ENCODE results near the gene SLC39A3.
"Not testable (repeated sequence)": the region's sequence is repeated elsewhere in the genome, so short reads cannot be mapped to it uniquely, and the experiment has no call there.

SLC39A3 gene

DNA sequence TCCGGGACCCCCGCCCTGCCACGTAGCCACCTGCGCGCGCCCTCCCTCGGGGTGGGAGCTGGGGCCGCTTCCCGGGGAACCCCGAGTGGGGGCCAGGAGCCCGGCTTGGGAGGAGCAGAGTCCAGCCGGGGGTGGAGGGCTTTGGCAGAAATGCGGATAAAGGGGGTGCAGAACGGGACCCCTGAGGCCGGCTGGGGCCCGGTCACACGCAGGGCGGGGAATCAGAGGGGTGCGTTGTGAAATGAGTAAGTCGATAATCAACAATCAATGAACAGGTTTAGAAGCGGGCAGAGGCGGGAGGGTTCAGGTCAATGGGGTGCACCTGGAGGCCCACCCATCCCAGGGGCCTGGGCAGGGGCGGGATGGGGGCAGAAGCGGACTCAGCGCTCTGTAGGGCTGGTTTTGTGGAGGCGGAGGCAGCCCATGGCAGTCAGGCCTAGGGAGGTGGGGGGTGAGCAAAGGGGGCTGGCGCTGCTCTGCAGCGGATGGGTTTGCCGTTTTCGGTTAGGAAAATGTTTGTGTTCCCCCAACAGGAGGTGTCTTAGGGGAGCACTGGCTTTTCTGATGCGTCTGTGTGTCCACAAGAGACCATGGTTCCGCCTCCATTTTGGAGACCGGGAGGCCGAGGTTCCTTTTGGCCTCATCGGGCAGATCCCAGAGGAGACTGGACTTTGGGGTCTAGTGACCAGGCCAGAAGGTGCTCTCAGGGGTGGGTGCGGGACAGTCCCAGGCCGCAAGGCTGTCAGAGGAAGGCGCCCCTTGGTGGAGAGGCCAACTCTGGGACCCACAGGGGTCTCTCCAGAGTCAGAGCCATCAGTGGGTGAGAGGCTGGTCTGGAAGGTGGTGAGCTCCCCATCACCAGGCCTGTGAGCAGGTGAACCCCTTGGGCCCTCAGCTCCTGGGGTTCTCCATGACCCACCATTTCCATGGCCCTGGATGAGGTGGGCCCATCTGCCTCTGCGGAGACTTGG lies 18.0 kb downstream of the SLC39A3 start:
- DNase-seq, result no peak

DNA sequence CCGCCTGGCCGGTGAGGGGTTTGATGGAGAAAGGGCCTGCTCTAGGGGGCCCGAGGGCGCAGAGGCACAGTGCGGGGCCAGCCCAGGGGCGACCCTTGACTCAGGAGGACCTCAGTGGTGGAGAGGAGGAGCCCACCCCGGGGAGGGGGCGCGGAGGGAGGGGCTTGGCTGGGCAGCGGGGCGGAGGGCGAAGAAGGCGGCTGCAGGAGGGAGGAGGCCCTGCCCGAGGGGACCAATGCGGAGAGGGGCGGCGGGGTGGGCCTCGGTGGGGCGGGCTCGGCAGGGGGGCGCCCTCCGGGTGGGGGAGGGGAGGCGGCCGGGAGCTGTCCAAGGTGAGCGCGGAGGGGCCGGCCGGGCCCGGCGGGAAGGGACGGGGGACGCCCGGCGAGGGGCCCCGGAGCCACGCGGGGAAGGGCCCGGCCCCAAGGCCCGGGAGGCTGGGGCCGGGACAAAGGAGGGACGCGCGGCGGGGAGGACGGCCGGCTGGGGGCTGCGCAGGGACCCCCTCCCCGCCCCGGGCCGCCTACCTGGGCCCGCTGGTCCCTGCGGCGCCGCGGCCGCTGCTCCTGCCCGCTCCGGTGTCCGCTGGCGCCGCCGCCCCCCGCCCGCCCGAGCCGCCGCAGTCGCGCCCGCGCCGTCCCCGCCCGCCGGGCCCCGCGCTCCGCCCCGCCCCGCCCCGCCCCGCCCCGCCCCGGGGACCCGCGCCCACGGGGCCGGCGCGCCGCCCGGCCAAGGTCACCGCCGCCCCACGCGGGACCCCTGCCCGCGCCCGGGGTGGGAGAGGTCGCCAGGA lies 18.8 kb downstream of the SLC39A3 start, which contains the start of gene DIRAS1:
TSS of gene DIRAS1 (minus strand) at position 596 of the 793 bp plus-strand sequence. CDS start 3,566 bp downstream, outside the sequence.
- no peak for DNase-seq

DNA sequence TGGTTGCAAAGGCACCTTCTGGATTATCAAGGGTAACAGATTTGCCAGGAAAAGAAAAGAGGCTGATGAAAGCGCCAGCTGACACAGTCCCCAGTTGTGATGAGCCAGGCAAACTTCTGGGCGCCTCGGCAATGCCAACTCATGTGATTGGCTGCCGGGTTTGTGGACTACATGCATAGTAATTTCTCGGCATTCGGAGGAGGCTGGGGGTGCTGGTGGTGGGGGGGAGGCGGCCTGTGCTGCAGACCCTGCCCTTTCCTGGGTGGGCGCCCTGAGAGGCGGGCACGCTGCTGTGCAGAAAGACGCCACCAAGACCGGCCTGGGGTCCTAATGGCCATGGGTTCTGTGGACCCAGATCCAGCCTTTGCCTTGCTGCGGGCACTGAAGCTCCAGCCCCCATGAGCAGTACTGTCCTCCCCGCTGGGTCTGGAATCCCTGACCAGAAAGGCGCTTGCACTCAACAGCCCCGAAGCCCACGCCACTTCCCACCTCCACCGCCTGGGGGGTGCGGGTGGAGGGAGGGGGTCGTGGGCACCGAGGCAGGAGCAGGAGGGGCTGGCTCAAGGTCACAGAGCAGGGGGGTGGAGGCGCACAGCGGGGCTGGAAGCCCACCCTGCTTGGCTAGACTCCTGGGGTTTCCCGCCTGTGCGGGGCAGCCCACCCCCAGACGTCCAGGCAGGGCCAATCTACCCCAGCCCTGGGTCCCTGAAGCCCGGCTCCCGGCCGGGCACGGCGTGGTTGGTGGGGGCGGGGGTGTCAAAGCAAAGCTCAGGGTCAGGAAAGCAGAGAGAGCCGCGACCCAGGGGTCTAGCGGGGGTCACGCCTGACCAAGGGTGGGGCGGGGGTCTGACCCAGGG lies 19.7 kb downstream of the SLC39A3 start:
- DNase-seq, result no peak

GRCh38 chr19:2719232-2719735 lies 20.5 kb downstream of the SLC39A3 start:
- DNase-seq, result no peak

DNA sequence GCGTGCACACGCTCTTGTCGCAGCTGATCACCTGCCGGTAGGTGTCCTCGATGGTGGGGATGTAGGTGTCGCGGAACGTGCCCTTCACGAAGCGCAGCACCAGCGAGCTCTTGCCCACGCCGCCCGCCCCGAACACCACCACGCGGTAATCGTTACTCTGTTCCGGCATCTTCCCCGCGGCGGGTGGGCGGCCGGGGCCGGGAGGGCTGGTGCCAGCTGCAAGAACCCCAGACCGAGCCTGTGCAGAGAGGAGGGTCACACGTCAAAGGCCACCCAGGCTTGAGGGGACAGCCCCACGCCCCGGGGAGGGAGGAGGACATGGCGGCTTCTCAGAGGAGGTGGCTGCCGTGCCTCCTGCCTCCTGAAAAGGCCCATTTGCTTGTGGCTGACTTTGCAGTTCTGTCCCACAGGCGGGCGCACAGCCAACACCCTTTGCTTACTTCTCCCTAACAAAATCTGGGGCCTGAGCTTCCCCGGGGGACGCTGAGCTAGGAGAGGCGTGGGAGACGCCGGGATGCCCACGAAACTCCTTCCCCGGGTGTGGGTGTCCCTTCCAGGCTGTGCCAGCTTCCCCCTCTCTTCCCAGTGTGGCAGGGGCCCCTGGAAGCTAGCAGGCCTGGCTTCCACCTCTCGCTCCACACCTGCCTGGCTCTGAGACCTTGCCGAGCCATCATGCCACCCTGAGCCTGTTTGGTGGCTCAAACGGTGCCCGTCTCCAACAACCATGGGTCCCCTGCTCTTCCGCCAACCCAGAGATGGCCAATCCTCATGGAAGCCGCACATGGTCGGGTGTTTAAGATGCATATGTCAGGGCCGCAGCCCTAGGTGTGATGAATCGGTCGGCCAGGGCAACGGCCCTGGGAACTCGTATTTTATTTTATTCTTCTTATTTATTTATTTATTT lies 21.9 kb downstream of the SLC39A3 start:
- no peak for DNase-seq

- DNase-seq, result no peak
Measured at GRCh38 chr19:2716722-2717637, 22.8 kb downstream of the SLC39A3 start.

DNA sequence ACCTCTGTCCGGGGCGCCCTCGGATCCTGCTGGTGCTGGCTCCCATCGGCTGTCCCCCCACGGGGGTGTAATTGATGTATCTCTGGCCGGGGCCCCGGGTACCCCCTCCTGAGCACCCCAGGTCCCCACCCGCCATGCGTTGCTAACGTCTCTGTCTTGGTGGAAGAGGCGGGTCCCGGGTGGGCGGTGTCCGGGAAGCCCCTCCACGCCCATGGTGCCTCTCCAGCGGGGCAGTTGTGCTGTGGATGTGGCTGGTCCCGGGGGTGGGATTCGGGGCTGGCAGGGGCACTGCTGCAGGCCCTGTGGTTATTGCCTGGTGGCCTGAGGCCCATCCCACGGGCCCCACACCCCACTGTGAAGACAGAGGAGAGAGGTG lies 23.6 kb downstream of the SLC39A3 start:
- DNase-seq, result no peak

DNA sequence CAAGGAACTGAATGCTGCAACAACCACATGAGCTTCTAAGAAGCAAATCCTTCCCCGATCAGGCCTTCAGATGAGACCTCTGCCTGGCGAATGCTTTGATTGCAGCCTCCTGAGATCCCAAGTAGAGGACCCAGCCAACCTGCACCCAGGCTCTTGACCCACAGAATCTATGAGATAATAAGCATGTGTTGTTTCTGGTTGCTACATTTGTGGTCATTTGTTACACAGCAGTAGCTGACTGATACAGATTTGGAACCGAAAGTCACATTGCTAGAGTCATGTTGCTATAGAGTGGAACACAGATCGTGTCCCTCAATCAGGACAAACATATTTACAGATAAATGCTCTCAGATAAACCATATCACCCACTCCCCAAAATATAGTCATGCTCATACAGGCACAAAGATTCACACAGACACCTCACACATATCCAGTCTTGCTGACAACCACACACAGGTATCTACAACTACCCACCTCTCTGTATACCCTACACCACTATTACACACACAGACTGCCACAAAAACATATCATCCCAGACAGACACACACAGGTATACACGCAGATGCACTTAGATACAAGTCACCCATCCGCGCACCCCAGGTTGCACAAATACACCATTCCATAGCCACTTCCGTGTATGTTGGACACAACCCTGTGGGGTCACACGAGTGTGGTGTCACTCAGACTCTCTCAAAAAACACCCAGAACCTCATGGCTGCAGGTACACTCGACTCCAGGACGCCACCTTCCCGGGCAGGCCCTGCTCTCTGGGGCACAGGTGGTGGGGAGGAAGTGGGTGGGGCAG lies 24.1 kb downstream of the SLC39A3 start:
- DNase-seq, result no peak

- no peak for DNase-seq
Measured at GRCh38 chr19:2714531-2715269, 25.1 kb downstream of the SLC39A3 start.

- not testable (repeated sequence) for DNase-seq
Measured at GRCh38 chr19:2714102-2714501, 25.7 kb downstream of the SLC39A3 start.

GRCh38 chr19:2713170-2713569 lies 26.6 kb downstream of the SLC39A3 start:
- DNase-seq, result not testable (repeated sequence)

DNA sequence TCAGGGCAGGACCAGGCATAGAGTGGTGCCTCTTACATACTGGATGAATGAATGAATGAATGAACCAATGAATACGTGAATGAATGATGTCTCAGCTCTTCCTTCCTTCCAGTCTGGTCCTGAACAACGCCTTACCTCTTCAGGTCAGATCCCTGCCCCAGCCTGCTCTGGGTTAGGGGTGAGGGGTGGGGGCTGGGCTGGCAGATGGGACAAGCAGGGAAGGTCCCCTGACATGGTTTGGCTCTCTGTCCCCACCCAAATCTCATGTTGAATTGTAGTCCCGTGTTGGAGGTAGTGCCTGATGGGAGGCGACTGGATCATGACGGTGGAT lies 28.0 kb downstream of the SLC39A3 start:
- no peak for DNase-seq

GRCh38 chr19:2711172-2711874 lies 28.5 kb downstream of the SLC39A3 start:
- no peak for DNase-seq

GRCh38 chr19:2706251-2706650 lies 33.6 kb downstream of the SLC39A3 start:
- DNase-seq, result no peak

DNA sequence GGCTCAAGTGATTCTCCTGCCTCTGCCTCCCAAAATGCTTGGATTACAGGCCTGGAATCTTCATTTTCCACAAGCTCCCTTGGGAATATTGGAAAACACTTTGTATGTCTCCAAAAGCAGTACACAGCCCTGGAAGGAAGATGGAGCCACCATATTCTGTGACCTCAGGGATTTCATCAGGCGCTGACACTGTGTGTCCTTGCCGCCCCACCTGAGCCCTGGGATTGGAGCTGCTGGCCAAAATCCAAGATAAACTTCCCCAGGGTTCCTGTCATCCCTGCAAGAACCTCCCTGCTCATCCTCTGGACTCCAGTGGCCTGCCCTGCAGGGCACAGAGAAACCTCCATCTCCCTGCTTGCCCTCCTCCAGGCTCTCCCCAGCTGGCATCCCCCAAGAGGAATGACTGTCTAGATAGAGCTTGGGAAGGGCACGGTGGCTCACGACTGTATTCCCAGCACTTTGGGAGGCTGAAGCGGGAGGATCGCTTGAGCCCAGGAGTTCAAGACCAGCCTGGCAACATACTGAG lies 36.1 kb downstream of the SLC39A3 start:
- no peak for DNase-seq

DNA sequence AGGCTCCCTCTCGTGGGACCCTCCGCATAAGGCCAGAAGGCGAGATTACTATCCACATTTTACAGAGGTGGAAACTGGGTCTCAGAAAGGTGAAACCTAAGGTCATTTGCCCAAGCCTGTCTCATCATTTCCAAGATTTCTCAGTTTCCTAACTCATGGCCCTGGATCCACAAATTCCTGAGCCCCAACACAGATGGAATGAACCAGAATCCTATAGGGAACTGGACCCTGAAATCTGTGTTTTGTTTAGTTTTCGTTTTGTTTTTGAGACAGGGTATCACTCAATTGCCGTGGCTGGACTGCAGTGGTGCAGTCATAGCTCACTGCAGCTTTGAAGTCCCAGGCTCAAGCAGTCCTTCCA lies 36.8 kb downstream of the SLC39A3 start:
- DNase-seq, result no peak

- DNase-seq, result peak; percentile 94
Measured at GRCh38 chr19:2702170-2703076, 37.4 kb downstream of the SLC39A3 start, which contains the start of gene GNG7. GNG7 (minus strand) TSS chr19:2702694; CDS start chr19:2520688, 182,006 bp downstream.
